ENCODE data around the gene VMP1. TPM values are rescaled to one million over a fixed set of nuclear protein-coding genes. Genes with fewer than 3 reads are reported as not detected.
A peak's percentile ranks its signal among the peaks of the same experiment; 100 is the strongest.

VMP1 gene
- total RNA-seq, 1 experiment from 2014 or later = 72.8 TPM

DNA sequence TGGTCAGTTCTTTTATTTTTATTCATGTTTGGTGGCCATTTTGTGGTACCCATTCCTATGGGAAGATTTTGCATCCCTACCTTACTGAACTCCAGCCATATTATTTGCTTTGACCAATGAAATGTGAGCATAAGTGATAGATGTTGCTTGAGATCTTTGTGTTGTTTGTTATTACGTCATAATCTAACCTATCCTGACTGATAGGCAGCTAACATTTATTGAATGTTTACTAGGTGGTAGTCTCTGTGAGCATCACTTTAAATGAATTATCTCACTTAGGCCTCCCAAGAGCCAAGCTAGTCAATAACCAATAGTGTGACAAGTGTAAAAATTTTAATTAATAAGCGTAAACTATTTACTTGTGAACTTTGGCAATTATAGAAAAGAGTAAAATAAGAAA lies 37.6 kb downstream of the VMP1 start:
- peaks cover 21% of the 10 kb centered on the region for H3K36me3 Mint-ChIP-seq
- DNase-seq (ENCODE audit: low spot score) (no peak), ATAC-seq (no peak)
- CTCF ChIA-PET = interaction anchor here (1.3 kb wide), 1 partner anchor 124 kb away, joined by 4 read pairs; no protein-coding TSS in a partner anchor
- no peaks in the 10 kb centered on the region for H3K4me1 Mint-ChIP-seq
- POLR2A ChIA-PET = no interaction called here
- peaks cover 19% of the 10 kb centered on the region for H3K9me3 Mint-ChIP-seq
- TF ChIP-seq NFATC4 (CRISPR knock-in tag; IDR thresholded peaks at IDR 0.05) = no peak
- no peaks in the 10 kb centered on the region for H3K27me3 Mint-ChIP-seq (ENCODE audit: low read depth)
- no peak overlapping the region for H3K4me3 Mint-ChIP-seq
- H3K27ac Mint-ChIP-seq = no peak overlapping the region

- H3K27ac Mint-ChIP-seq = no peak overlapping the region; the same call in 1 of the 2 replicates
- DNase-seq (ENCODE audit: low spot score) (no peak), ATAC-seq (no peak)
- peaks cover 16% of the 10 kb centered on the region for H3K36me3 Mint-ChIP-seq
- H3K4me3 Mint-ChIP-seq = no peak overlapping the region
- ChIA-PET CTCF (interaction anchor here (1.5 kb wide), 1 partner anchor 111 kb away, joined by 3 read pairs; no protein-coding TSS in a partner anchor), POLR2A (interaction anchor here (0.5 kb wide), 1 partner anchor 217 kb away, joined by 9 read pairs; no protein-coding TSS in a partner anchor)
- H3K4me1 Mint-ChIP-seq = no peaks in the 10 kb centered on the region
- H3K27me3 Mint-ChIP-seq (ENCODE audit: low read depth) = no peaks in the 10 kb centered on the region
- peaks cover 16% of the 10 kb centered on the region for H3K9me3 Mint-ChIP-seq
- TF ChIP-seq ETV6 (CRISPR knock-in tag; IDR thresholded peaks at IDR 0.05) = no peak
- TF ChIP-seq, protein P1, sequence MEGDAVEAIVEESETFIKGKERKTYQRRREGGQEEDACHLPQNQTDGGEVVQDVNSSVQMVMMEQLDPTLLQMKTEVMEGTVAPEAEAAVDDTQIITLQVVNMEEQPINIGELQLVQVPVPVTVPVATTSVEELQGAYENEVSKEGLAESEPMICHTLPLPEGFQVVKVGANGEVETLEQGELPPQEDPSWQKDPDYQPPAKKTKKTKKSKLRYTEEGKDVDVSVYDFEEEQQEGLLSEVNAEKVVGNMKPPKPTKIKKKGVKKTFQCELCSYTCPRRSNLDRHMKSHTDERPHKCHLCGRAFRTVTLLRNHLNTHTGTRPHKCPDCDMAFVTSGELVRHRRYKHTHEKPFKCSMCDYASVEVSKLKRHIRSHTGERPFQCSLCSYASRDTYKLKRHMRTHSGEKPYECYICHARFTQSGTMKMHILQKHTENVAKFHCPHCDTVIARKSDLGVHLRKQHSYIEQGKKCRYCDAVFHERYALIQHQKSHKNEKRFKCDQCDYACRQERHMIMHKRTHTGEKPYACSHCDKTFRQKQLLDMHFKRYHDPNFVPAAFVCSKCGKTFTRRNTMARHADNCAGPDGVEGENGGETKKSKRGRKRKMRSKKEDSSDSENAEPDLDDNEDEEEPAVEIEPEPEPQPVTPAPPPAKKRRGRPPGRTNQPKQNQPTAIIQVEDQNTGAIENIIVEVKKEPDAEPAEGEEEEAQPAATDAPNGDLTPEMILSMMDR (IDR thresholded peaks at IDR 0.05) = peak; percentile 21; the same call in 1 of the 2 replicates
These were observed 39.5 kb downstream of the VMP1 start for GRCh38 chr17:59746849-59747445.

DNA sequence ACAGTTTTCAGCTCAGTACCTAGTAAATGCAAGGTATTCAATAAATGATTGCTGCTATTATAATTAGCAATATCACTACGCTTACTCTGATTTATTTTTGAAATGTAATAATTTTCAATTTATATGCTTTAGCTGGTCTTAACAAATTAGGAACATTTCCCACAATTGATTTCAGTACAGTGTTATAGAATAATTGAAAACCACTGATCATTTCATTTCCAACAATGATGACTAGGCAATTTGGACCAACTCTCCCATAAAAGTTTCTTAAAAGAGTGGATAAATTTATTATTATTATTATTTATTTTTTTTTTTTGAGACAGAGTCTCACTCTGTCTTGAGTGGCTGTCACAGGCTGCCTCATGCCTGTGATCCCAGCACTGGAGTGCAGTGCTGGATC lies 41.1 kb downstream of the VMP1 start:
- TF ChIP-seq ZNF512 (CRISPR knock-in tag; IDR thresholded peaks at IDR 0.05; ENCODE audit: borderline replicate concordance) = no peak
- no peak for TF ChIP-seq GTF2I (CRISPR knock-in tag; conservative IDR thresholded peaks at IDR 0.05)
- TF ChIP-seq NR2C2 (CRISPR knock-in tag; IDR thresholded peaks at IDR 0.05) = no peak
- no peak for TF ChIP-seq CREB1 (CRISPR knock-in tag; IDR thresholded peaks at IDR 0.05)
- TF ChIP-seq FOXK1 (CRISPR knock-in tag; IDR thresholded peaks at IDR 0.05) = no peak
- TF ChIP-seq E2F5 (CRISPR knock-in tag; IDR thresholded peaks at IDR 0.05) = no peak
- TF ChIP-seq ZNF232 (CRISPR knock-in tag; IDR thresholded peaks at IDR 0.05) = no peak
- TF ChIP-seq, protein P2, sequence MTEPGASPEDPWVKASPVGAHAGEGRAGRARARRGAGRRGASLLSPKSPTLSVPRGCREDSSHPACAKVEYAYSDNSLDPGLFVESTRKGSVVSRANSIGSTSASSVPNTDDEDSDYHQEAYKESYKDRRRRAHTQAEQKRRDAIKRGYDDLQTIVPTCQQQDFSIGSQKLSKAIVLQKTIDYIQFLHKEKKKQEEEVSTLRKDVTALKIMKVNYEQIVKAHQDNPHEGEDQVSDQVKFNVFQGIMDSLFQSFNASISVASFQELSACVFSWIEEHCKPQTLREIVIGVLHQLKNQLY (CRISPR knock-in tag; IDR thresholded peaks at IDR 0.05) = no peak
- TF ChIP-seq ZNF317 (CRISPR knock-in tag; IDR thresholded peaks at IDR 0.05; ENCODE audit: borderline replicate concordance, low read depth) = no peak
- Mint-ChIP-seq H3K27me3 (ENCODE audit: low read depth) (no peaks in the 10 kb centered on the region), H3K4me1 (no peaks in the 10 kb centered on the region), H3K36me3 (peaks cover 4% of the 10 kb centered on the region), H3K4me3 (no peak overlapping the region), H3K9me3 (peaks cover 4% of the 10 kb centered on the region), H3K27ac (no peak overlapping the region)
- ATAC-seq (no peak), DNase-seq (ENCODE audit: low spot score) (no peak)
- CTCF ChIA-PET = interaction anchor here (1.5 kb wide), 2 partner anchors 109 to 288 kb away, joined by 3 to 4 read pairs; no protein-coding TSS in a partner anchor
- POLR2A ChIA-PET = no interaction called here

GRCh38 chr17:59751955-59752413 lies 44.5 kb downstream of the VMP1 start:
- TF ChIP-seq ZNF138 (CRISPR knock-in tag; conservative IDR thresholded peaks at IDR 0.05) = no peak
- H3K27me3 Mint-ChIP-seq (ENCODE audit: low read depth) = no peaks in the 10 kb centered on the region
- POLR2A ChIA-PET = interaction anchor here (0.6 kb wide), 1 partner anchor 34 kb away, joined by 3 read pairs; no protein-coding TSS in a partner anchor
- H3K4me3 Mint-ChIP-seq = no peak overlapping the region
- ATAC-seq = no peak
- H3K4me1 Mint-ChIP-seq = peaks cover 3% of the 10 kb centered on the region
- CTCF ChIA-PET = interaction anchor here (0.6 to 4.5 kb wide), 10 partner anchors 19 to 213 kb away, joined by 3 to 24 read pairs (median 4); partner anchors contain the start of gene RNFT1
- no peak overlapping the region for H3K27ac Mint-ChIP-seq
- H3K36me3 Mint-ChIP-seq = no peaks in the 10 kb centered on the region
- H3K9me3 Mint-ChIP-seq = no peaks in the 10 kb centered on the region
- no peak for DNase-seq (ENCODE audit: low spot score)

Measured in WTC11 (cell line).